Measurements from ENCODE around the gene EPB41L5.
"Not testable (repeated sequence)": the region's sequence is repeated elsewhere in the genome, so short reads cannot be mapped to it uniquely, and the experiment has no call there.

EPB41L5 gene

GRCh38 chr2:120014226-120014980 lies 1.5 kb downstream of the EPB41L5 start:
- CTCF ChIA-PET = no interaction called here
- DNase-seq (ENCODE audit: extremely low spot score) = no peak
- no peak for TF ChIP-seq CTCF (IDR thresholded peaks at IDR 0.05; ENCODE audit: control extremely low read depth, extremely low read depth, low read depth, missing control alignments)
- POLR2A ChIA-PET = no interaction called here

GRCh38 chr2:120016800-120017199 lies 3.9 kb downstream of the EPB41L5 start:
- no peak for TF ChIP-seq CTCF (IDR thresholded peaks at IDR 0.05; ENCODE audit: control extremely low read depth, extremely low read depth, low read depth, missing control alignments)
- POLR2A ChIA-PET = no interaction called here
- CTCF ChIA-PET = no interaction called here
- DNase-seq (ENCODE audit: extremely low spot score) = no peak

- CTCF ChIA-PET = no interaction called here
- no peak for TF ChIP-seq CTCF (IDR thresholded peaks at IDR 0.05; ENCODE audit: control extremely low read depth, extremely low read depth, low read depth, missing control alignments)
- DNase-seq (ENCODE audit: extremely low spot score) = no peak
- POLR2A ChIA-PET = no interaction called here
Measured at GRCh38 chr2:120017201-120017600, 4.3 kb downstream of the EPB41L5 start.

GRCh38 chr2:120018549-120018948 lies 5.7 kb downstream of the EPB41L5 start:
- DNase-seq (ENCODE audit: extremely low spot score) = no peak
- ChIA-PET CTCF (interaction anchor here (1.5 kb wide), 1 partner anchor 158 kb away, joined by 3 read pairs; no protein-coding TSS in a partner anchor), POLR2A (no interaction called here)
- TF ChIP-seq CTCF (IDR thresholded peaks at IDR 0.05; ENCODE audit: control extremely low read depth, extremely low read depth, low read depth, missing control alignments) = no peak

DNA sequence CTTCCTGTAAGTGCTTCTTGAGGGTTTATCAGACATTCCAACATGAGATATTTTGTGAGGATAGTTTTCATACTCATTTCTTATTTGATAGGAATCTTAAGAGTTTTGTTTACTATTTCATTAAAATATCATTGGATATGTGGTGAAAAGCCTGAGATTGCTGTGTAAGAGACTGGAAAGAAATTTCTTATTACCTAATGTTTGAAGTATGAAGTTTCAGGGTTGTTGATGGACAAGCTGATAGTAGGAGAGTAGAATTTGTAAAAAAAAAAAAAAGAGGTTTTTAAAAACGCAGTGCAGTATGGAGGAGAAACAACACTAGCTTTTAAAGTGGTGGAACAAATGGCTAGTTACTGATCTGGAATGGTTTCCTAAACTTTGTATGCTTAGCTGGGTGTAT lies 7.7 kb downstream of the EPB41L5 start:
- no peak for DNase-seq (ENCODE audit: extremely low spot score)
- ChIA-PET CTCF (interaction anchor here (1.2 kb wide), 1 partner anchor 155 kb away, joined by 3 read pairs; no protein-coding TSS in a partner anchor), POLR2A (no interaction called here)
- no peak for TF ChIP-seq CTCF (IDR thresholded peaks at IDR 0.05; ENCODE audit: control extremely low read depth, extremely low read depth, low read depth, missing control alignments)

DNA sequence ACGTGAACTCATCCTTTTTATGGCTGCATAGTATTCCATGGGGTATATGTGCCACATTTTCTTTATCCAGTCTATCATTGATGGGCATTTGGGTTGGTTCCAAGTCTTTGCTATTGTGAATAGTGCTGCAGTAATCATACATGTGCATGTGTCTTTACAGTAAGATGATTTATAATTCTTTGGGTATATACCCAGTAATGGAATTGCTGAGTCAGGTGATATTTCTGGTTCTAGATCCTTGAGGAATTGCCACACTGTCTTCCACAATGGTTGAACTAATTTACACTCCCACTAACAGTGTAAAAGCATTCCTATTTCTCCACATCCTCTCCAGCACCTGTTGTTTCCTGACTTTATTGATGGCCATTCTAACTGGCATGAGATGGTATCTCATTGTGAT lies 9.6 kb downstream of the EPB41L5 start:
- DNase-seq (ENCODE audit: extremely low spot score); POLR2A ChIA-PET; CTCF ChIA-PET: not testable (repeated sequence)

GRCh38 chr2:120026890-120027289 lies 14.0 kb downstream of the EPB41L5 start:
- no peak for DNase-seq (ENCODE audit: extremely low spot score)
- POLR2A ChIA-PET = no interaction called here
- TF ChIP-seq CTCF (IDR thresholded peaks at IDR 0.05; ENCODE audit: control extremely low read depth, extremely low read depth, low read depth, missing control alignments) = no peak
- CTCF ChIA-PET = no interaction called here
